HepG2 (cell line): ENCODE results near the gene B4GALT2. TPM values are rescaled to one million over a fixed set of nuclear protein-coding genes. Genes with fewer than 3 reads are reported as not detected.

Experiments
- AHDC1 ChIP-seq: sonication (generic); formaldehyde crosslinking; IDR thresholded peaks from 2 replicates; pipeline ENCODE4 v1.5.1; 2020; ENCODE audit warnings: mild to moderate bottlenecking, missing genetic modification reagents, borderline replicate concordance
- DMAP1 ChIP-seq: IDR thresholded peaks from 2 replicates; pipeline ENCODE4 v1.6.1; 2016
- FOXO4 ChIP-seq: sonication (generic); formaldehyde crosslinking; conservative IDR thresholded peaks from 2 replicates; pipeline ENCODE4 v1.8.1; 2023; ENCODE audit warnings: missing genetic modification reagents
- KIAA2018 ChIP-seq: sonication (generic); formaldehyde crosslinking; IDR thresholded peaks from 2 replicates; pipeline ENCODE4 v1.5.0; 2020; ENCODE audit warnings: mild to moderate bottlenecking, missing genetic modification reagents, borderline replicate concordance
- MAFK ChIP-seq, 2 experiments: IDR thresholded peaks in 1 of 2; conservative IDR thresholded peaks in 1 of 2; 2 replicates each; pipeline ENCODE4 v1.6.1; 2011; ENCODE audit warnings: improper control_type of control experiment in 2 of 2, low read length in 2 of 2
- RFX3 ChIP-seq: IDR thresholded peaks from 2 replicates; pipeline ENCODE4 v1.6.1; 2016; ENCODE audit warnings: missing biosample characterization, missing genetic modification reagents
- SMAD9 ChIP-seq: sonication (generic); formaldehyde crosslinking; IDR thresholded peaks from 2 replicates; pipeline ENCODE4 v1.5.1; 2020; ENCODE audit warnings: mild to moderate bottlenecking, missing genetic modification reagents
- SSRP1 ChIP-seq: IDR thresholded peaks from 2 replicates; pipeline ENCODE4 v1.6.1; 2016; ENCODE audit warnings: control low read depth
- TCF7 ChIP-seq: sonication (generic); IDR thresholded peaks from 2 replicates; pipeline ENCODE4 v1.6.1; 2016; ENCODE audit warnings: antibody characterized with exemption, low read depth
- ZNF225 ChIP-seq: sonication (generic); formaldehyde crosslinking; IDR thresholded peaks from 2 replicates; pipeline ENCODE4 v1.4.0; 2020; ENCODE audit warnings: mild to moderate bottlenecking, missing genetic modification reagents
- ZNF557 ChIP-seq: sonication (generic); formaldehyde crosslinking; IDR thresholded peaks from 2 replicates; pipeline ENCODE4 v1.4.0; 2020; ENCODE audit warnings: missing genetic modification reagents
- ZNF740 ChIP-seq: sonication (generic); formaldehyde crosslinking; IDR thresholded peaks from 2 replicates; pipeline ENCODE4 v1.4.0; 2020; ENCODE audit warnings: missing genetic modification reagents
- ZNF780A ChIP-seq: sonication (generic); formaldehyde crosslinking; IDR thresholded peaks from 2 replicates; pipeline ENCODE4 v1.8.0; 2022; ENCODE audit warnings: mild to moderate bottlenecking, missing genetic modification reagents, moderate library complexity
- polyA plus RNA-seq, 8 experiments: library from polyadenylated mRNA; depleted of rRNA in 3 of 8; stranded (reverse) in 7 of 8; unstranded in 1 of 8; fragments of >200 nt; fragmentation: Illumina TruSeq in 4 of 8; extraction: Trizol in 4 of 8; gene quantifications; 2 replicates each; pipeline versions ENCODE4 v1.2.1 to v1.2.3, GENCODE V29; 2011 to 2016; ENCODE audit warnings: low read depth in 4 of 8, missing spikeins in 1 of 8, mixed read lengths in 1 of 8; ENCODE audit not compliant: insufficient read depth in 1 of 8
- total RNA-seq, 5 experiments: library from RNA; depleted of rRNA; stranded (reverse); fragments of >200 nt; fragmentation: Illumina TruSeq; extraction: Trizol; gene quantifications; 2 replicates each; pipeline ENCODE4 v1.2.3, GENCODE V29; 2016; ENCODE audit warnings: low read depth in 1 of 5

The B4GALT2 gene
- total and polyA plus RNA-seq, 2 of the 13 experiments (the other 11 are each of a cell fraction or from before 2014, with no cell fraction given): 41.9 to 78.0 TPM

GRCh38 chr1:43946236-43947060 is 32.6 kb upstream of the B4GALT2 start, which contains the start of gene IPO13 (continued):
- TF ChIP-seq AHDC1 (CRISPR knock-in tag) (peak; percentile 70; the same call in 1 of the 2 replicates), ZNF740 (CRISPR knock-in tag) (no peak; the same call in 1 of the 2 replicates), KIAA2018 (CRISPR knock-in tag) (peak; percentile 73; the same call in 1 of the 2 replicates), SSRP1 (CRISPR knock-in tag) (no peak), TCF7 (no peak), SMAD9 (CRISPR knock-in tag) (peak; percentile 21; the same call in 1 of the 2 replicates), RFX3 (CRISPR knock-in tag) (no peak), ZNF780A (no peak; the same call in 1 of the 2 replicates), DMAP1 (peak; percentile 93), FOXO4 (no peak), ZNF557 (CRISPR knock-in tag) (0 out of 2 replicates have a peak, but pooled peaks have one; percentile 53), MAFK (conservative IDR thresholded peaks at IDR 0.05 in 1 of 2, IDR thresholded peaks at IDR 0.05 in 1 of 2; ENCODE audit: low read length in 2 of 2) (no peak), ZNF225 (CRISPR knock-in tag) (peak; percentile 82)
